ENCODE data around the gene AGAP3.

- TF ChIP-seq POLR2AphosphoS5 (IDR thresholded peaks at IDR 0.05), result no peak
- peak; percentile 100 for TF ChIP-seq CTCF (IDR thresholded peaks at IDR 0.05)
- no peak for TF ChIP-seq POLR2A (IDR thresholded peaks at IDR 0.05)
- TF ChIP-seq EP300 (IDR thresholded peaks at IDR 0.05; ENCODE audit: low read depth), result no peak
These were observed 86.2 kb downstream of the AGAP3 start for GRCh38 chr7:151172273-151173141.
